Liver (tissue), 9 donors: Measurements from ENCODE around the gene TTLL7. TPM values are rescaled to one million over a fixed set of nuclear protein-coding genes. Genes with fewer than 3 reads are reported as not detected.

ENCODE experiments used
- DNase-seq: peaks from one replicate; pipeline ENCODE4 v3.0.0-alpha.2; 2017; ENCODE audit warnings: low spot score
- H3K27ac ChIP-seq, 2 donors: one replicate each; pipeline ENCODE4 v1.7.0; 2013; ENCODE audit warnings: inconsistent platforms in 2 of 2, low read length in 2 of 2, control low read depth in 1 of 2, low read depth in 1 of 2, mild to moderate bottlenecking in 1 of 2
- H3K27me3 ChIP-seq, 4 donors: one replicate each; pipeline versions ENCODE4 v1.6.1 to v1.7.0; 2013; ENCODE audit warnings: low read length in 3 of 4, inconsistent platforms in 1 of 4, mild to moderate bottlenecking in 1 of 4, moderate library complexity in 1 of 4; ENCODE audit not compliant: control insufficient read depth in 4 of 4, insufficient read depth in 4 of 4
- H3K36me3 ChIP-seq, 4 donors: one replicate each; pipeline versions ENCODE4 v1.6.1 to v1.7.0; 2013; ENCODE audit warnings: low read length in 3 of 4, mild to moderate bottlenecking in 3 of 4, low read depth in 1 of 4, moderate library complexity in 1 of 4; ENCODE audit not compliant: control insufficient read depth in 4 of 4, insufficient read depth in 3 of 4
- H3K4me1 ChIP-seq, 4 donors: one replicate each; pipeline versions ENCODE4 v1.6.1 to v1.7.0; 2013; ENCODE audit warnings: low read length in 3 of 4, mild to moderate bottlenecking in 3 of 4, moderate library complexity in 1 of 4; ENCODE audit not compliant: control insufficient read depth in 4 of 4, insufficient read depth in 4 of 4
- H3K4me3 ChIP-seq, 3 donors: one replicate each; pipeline versions ENCODE4 v1.6.1 to v1.7.0; 2013; ENCODE audit warnings: low read length in 3 of 3, control low read depth in 1 of 3, low read depth in 1 of 3, mild to moderate bottlenecking in 1 of 3
- H3K9ac ChIP-seq, 2 donors: one replicate each; pipeline ENCODE4 v1.7.0; 2013; ENCODE audit warnings: low read length in 2 of 2, mild to moderate bottlenecking in 2 of 2, moderate library complexity in 2 of 2, control low read depth in 1 of 2, low read depth in 1 of 2
- H3K9me3 ChIP-seq, 4 donors: one replicate each; pipeline versions ENCODE4 v1.6.1 to v1.7.0; 2013; ENCODE audit warnings: low read length in 3 of 4; ENCODE audit not compliant: control insufficient read depth in 4 of 4
- ATF3 ChIP-seq: IDR thresholded peaks from 2 replicates; pipeline ENCODE4 v1.6.1; 2016; ENCODE audit warnings: antibody characterized with exemption
- CTCF ChIP-seq: fragments of 150-350 bp; IDR thresholded peaks from 2 replicates; pipeline ENCODE4 v1.5.1; 2017; ENCODE audit warnings: improper control_type of control experiment, low read depth, low read length; ENCODE audit not compliant: missing input control
- FOXA1 ChIP-seq: IDR thresholded peaks from 2 replicates; pipeline ENCODE4 v1.6.1; 2016; ENCODE audit warnings: antibody characterized with exemption
- HNF4A ChIP-seq, 2 donors: conservative IDR thresholded peaks; 2 replicates each; pipeline ENCODE4 v1.6.1; 2016; ENCODE audit warnings: antibody characterized with exemption in 2 of 2, mild to moderate bottlenecking in 2 of 2
- HNF4G ChIP-seq: IDR thresholded peaks from 2 replicates; pipeline ENCODE4 v1.6.1; 2016; ENCODE audit warnings: antibody characterized with exemption
- JUND ChIP-seq, 2 donors: IDR thresholded peaks; 2 replicates each; pipeline ENCODE4 v1.6.1; 2016; ENCODE audit warnings: antibody characterized with exemption in 2 of 2
- MAX ChIP-seq: IDR thresholded peaks from 2 replicates; pipeline ENCODE4 v1.6.1; 2016; ENCODE audit warnings: antibody characterized with exemption
- NR2F2 ChIP-seq: IDR thresholded peaks from 2 replicates; pipeline ENCODE4 v1.6.1; 2016; ENCODE audit warnings: antibody characterized with exemption
- RAD21 ChIP-seq, 2 donors: IDR thresholded peaks; 2 replicates each; pipeline ENCODE4 v1.6.1; 2016; ENCODE audit warnings: antibody characterized with exemption in 2 of 2, mild to moderate bottlenecking in 2 of 2
- REST ChIP-seq: IDR thresholded peaks from 2 replicates; pipeline ENCODE4 v1.6.1; 2016; ENCODE audit warnings: antibody characterized with exemption, mild to moderate bottlenecking
- RXRA ChIP-seq, 2 donors: IDR thresholded peaks; 2 replicates each; pipeline ENCODE4 v1.6.1; 2017 to 2018; ENCODE audit warnings: antibody characterized with exemption in 2 of 2, mild to moderate bottlenecking in 1 of 2
- SP1 ChIP-seq: IDR thresholded peaks from 2 replicates; pipeline ENCODE4 v1.6.1; 2018; ENCODE audit warnings: antibody characterized with exemption, mild to moderate bottlenecking
- TAF1 ChIP-seq: conservative IDR thresholded peaks from 2 replicates; pipeline ENCODE4 v1.6.1; 2016; ENCODE audit warnings: antibody characterized with exemption, mild to moderate bottlenecking
- YY1 ChIP-seq: IDR thresholded peaks from 2 replicates; pipeline ENCODE4 v1.6.1; 2016; ENCODE audit warnings: antibody characterized with exemption, mild to moderate bottlenecking
- ZBTB33 ChIP-seq: IDR thresholded peaks from 2 replicates; pipeline ENCODE4 v1.6.1; 2016; ENCODE audit warnings: antibody characterized with exemption
- WGBS: extraction: QIAGEN DNeasy Blood & Tissue Kit; methylation state at CpG from one replicate; pipeline ENCODE4 v1.1.7; 2013; 5-methylcytosine and 5-hydroxymethylcytosine counted together
- polyA plus RNA-seq, 2 donors: library from polyadenylated mRNA; stranded (reverse) in 1 of 2; unstranded in 1 of 2; fragments of 200-250 nt in 1 of 2; fragments of >200 nt in 1 of 2; fragmentation: Nextera tagmentation in 1 of 2; extraction: Ambion mirVana in 1 of 2; gene quantifications; one replicate each; pipeline versions ENCODE4 v1.2.1 to v1.2.3, GENCODE V29; 2013 to 2015
- total RNA-seq, 2 donors: library from RNA; depleted of rRNA; stranded (reverse); fragments of >200 nt; gene quantifications; one replicate each; pipeline ENCODE4 v1.2.3, GENCODE V29; 2014
- donor health status: healthy.
- donor health status: healthy.
- donor health status: healthy.
- donor health status: healthy.
- donor health status: healthy.

TTLL7 gene
- total and polyA plus RNA-seq, 4 donors, result 1.1 to 6.0 (median 1.9) TPM

GRCh38 chr1:84025966-84026365, 27.0 kb upstream of the TTLL7 start:
- H3K27me3 ChIP-seq, result no peaks in the 10 kb centered on the region
- H3K4me1 ChIP-seq, result peaks cover 0 to under 1% (median under 1%) of the 10 kb centered on the region in 4 donors
- TF ChIP-seq JUND (IDR thresholded peaks at IDR 0.05) (no peak), YY1 (no peak), NR2F2 (no peak), CTCF (no peak), FOXA1 (no peak), RXRA (IDR thresholded peaks at IDR 0.05) (no peak)
- no peak for DNase-seq
- WGBS, result 84% methylated on average over 3 of the region's 3 CpGs
- no peaks in the 10 kb centered on the region for H3K9me3 ChIP-seq
- H3K4me3 ChIP-seq, result no peak overlapping the region
- H3K27ac ChIP-seq, result no peak overlapping the region
- no peaks in the 10 kb centered on the region for H3K36me3 ChIP-seq
- no peak overlapping the region for H3K9ac ChIP-seq

- TF ChIP-seq ATF3 (no peak), HNF4G (no peak), REST (no peak), TAF1 (no peak), RAD21 (IDR thresholded peaks at IDR 0.05) (no peak), RXRA (IDR thresholded peaks at IDR 0.05) (no peak), HNF4A (conservative IDR thresholded peaks at IDR 0.05) (no peak), YY1 (no peak), NR2F2 (no peak)
- H3K27ac ChIP-seq, result no peak overlapping the region
Measured at GRCh38 chr1:84021822-84022221, 22.9 kb upstream of the TTLL7 start.

GRCh38 chr1:84020151-84020550, 21.2 kb upstream of the TTLL7 start:
- Histone ChIP-seq H3K4me3 (no peak overlapping the region), H3K27me3 (no peaks in the 10 kb centered on the region), H3K9me3 (no peaks in the 10 kb centered on the region), H3K27ac (no peak overlapping the region), H3K9ac (no peak overlapping the region), H3K36me3 (no peaks in the 10 kb centered on the region), H3K4me1 (peaks cover 0 to 16% (median 7%) of the 10 kb centered on the region in 4 donors)
- WGBS, result 13% methylated on average over 3 of the region's 3 CpGs
- DNase-seq, result no peak
- TF ChIP-seq SP1 (peak; percentile 62), JUND (IDR thresholded peaks at IDR 0.05) (no peak), ZBTB33 (peak; percentile 30), HNF4G (peak; percentile 17), RAD21 (IDR thresholded peaks at IDR 0.05) (peak; percentile 57 to 59), FOXA1 (no peak), CTCF (no peak), YY1 (peak; percentile 42), MAX (peak; percentile 11)

More at GRCh38 chr1:84021822-84022221, 22.9 kb upstream of the TTLL7 start:
- H3K4me3 ChIP-seq, result no peak overlapping the region
- H3K9me3 ChIP-seq, result no peaks in the 10 kb centered on the region
- no peak overlapping the region for H3K9ac ChIP-seq
- H3K4me1 ChIP-seq, result peaks cover 0 to 16% (median 7%) of the 10 kb centered on the region in 4 donors
- no peaks in the 10 kb centered on the region for H3K27me3 ChIP-seq
- no peaks in the 10 kb centered on the region for H3K36me3 ChIP-seq
- DNase-seq, result no peak
- 94% methylated on average over 6 of the region's 6 CpGs for WGBS
